Panc1 (cell line): ENCODE results near the gene ZBTB47. TPM values are rescaled to one million over a fixed set of nuclear protein-coding genes. Genes with fewer than 3 reads are reported as not detected.

Experiments
- ATAC-seq: fragments of 200-7000 bp; cut with Tn5 transposase; 2 replicates; pipeline ENCODE4 v1.9.1; 2020; ENCODE audit warnings: mild to moderate bottlenecking, moderate library complexity
- BruUV-seq: library from RNA; stranded (reverse); fragments of 400-500 nt; replicated peaks from 2 replicates; lab custom pipeline; 2021; lab: Mats Ljungman, UMichigan
- CTCF ChIA-PET: fragments of 300-600 bp; sonication (Branson Sonifier 250); formaldehyde crosslinking; loops from one replicate; lab custom pipeline; 2022; ENCODE audit warnings: antibody characterized with exemption; lab: Charles Lee
- POLR2A ChIA-PET: fragments of 300-600 bp; sonication (Branson Sonifier 250); formaldehyde crosslinking; loops from one replicate; lab custom pipeline; 2022; ENCODE audit warnings: antibody characterized with exemption; lab: Charles Lee
- DNase-seq: peaks from one replicate; pipeline ENCODE4 v3.0.0-alpha.2; 2010; ENCODE audit warnings: low read depth, low spot score
- H3K27ac ChIP-seq: 2 replicates; pipeline ENCODE4 v1.5.1; 2011; ENCODE audit warnings: mild to moderate bottlenecking, low read length, inconsistent platforms
- H3K27me3 ChIP-seq: fragments of 200-500 bp; sonication (Bioruptor generic); 2 replicates; pipeline ENCODE4 v1.6.0; 2014; ENCODE audit warnings: low read length, inconsistent platforms; ENCODE audit not compliant: control insufficient read depth, insufficient read depth
- H3K36me3 ChIP-seq: fragments of 200-500 bp; sonication (Bioruptor generic); 2 replicates; pipeline ENCODE4 v1.5.1; 2014; ENCODE audit warnings: inconsistent platforms, mild to moderate bottlenecking, low read length, moderate library complexity; ENCODE audit not compliant: control insufficient read depth, insufficient read depth
- H3K4me1 ChIP-seq: 2 replicates; pipeline ENCODE4 v1.5.1; 2011; ENCODE audit warnings: inconsistent platforms, mild to moderate bottlenecking, low read length, moderate library complexity; ENCODE audit not compliant: control insufficient read depth, insufficient read depth
- H3K4me3 ChIP-seq, 2 experiments: 2 replicates each; pipeline ENCODE4 v1.5.1; 2011 to 2012; ENCODE audit warnings: low read depth in 2 of 2, low read length in 2 of 2, mild to moderate bottlenecking in 2 of 2, inconsistent platforms in 1 of 2, moderate library complexity in 1 of 2
- H3K9me3 ChIP-seq: fragments of 200-500 bp; sonication (Bioruptor generic); 2 replicates; pipeline ENCODE4 v1.5.1; 2014; ENCODE audit warnings: low read depth, mild to moderate bottlenecking, inconsistent platforms, low read length, moderate library complexity; ENCODE audit not compliant: control insufficient read depth, insufficient read depth
- POLR2AphosphoS5 ChIP-seq: IDR thresholded peaks from 2 replicates; pipeline ENCODE4 v1.6.1; 2012; ENCODE audit warnings: mild to moderate bottlenecking, low read depth, low read length, moderate library complexity
- SIN3A ChIP-seq: IDR thresholded peaks from 2 replicates; pipeline ENCODE4 v1.6.1; 2012; ENCODE audit warnings: low read depth, mild to moderate bottlenecking, low read length, moderate library complexity, borderline replicate concordance; ENCODE audit not compliant: insufficient read depth
- TCF7L2 ChIP-seq: IDR thresholded peaks from 2 replicates; pipeline ENCODE4 v1.6.1; 2011; ENCODE audit warnings: mild to moderate bottlenecking, low read depth, low read length, inconsistent platforms
- in situ Hi-C: cut with HindIII; loops from 2 replicates; pipeline ENCODE4 v1.10.0; 2016; ENCODE audit warnings: low sequenced_read_pairs, low pct_unique_long_range_greater_than_20kb
- intact Hi-C: fragments of 100-400 bp; cut with micrococcal nuclease; formaldehyde crosslinking; loops from one replicate; pipeline ENCODE4 v1.10.0; 2022; ENCODE audit not compliant: unreplicated experiment
- total RNA-seq: library from RNA; stranded (reverse); gene quantifications from one replicate; pipeline ENCODE4 v1.2.1, GENCODE V29; 2021; ENCODE audit not compliant: unreplicated experiment
- TF ChIP-seq, protein P1 (sequence below), 2 experiments: IDR thresholded peaks; 2 replicates each; pipeline ENCODE4 v1.6.1; 2011 to 2012; ENCODE audit warnings: low read depth in 2 of 2, control low read depth in 1 of 2, low read length in 1 of 2, mild to moderate bottlenecking in 1 of 2, moderate library complexity in 1 of 2; ENCODE audit not compliant: insufficient read depth in 1 of 2
- TF ChIP-seq, protein P2 (sequence below): fragments of 450-650 bp; IDR thresholded peaks from 2 replicates; pipeline ENCODE4 v1.5.1; 2017; ENCODE audit warnings: mild to moderate bottlenecking

Gene ZBTB47
- total RNA-seq, 1 experiment from 2014 or later, result 3.6 TPM

DNA sequence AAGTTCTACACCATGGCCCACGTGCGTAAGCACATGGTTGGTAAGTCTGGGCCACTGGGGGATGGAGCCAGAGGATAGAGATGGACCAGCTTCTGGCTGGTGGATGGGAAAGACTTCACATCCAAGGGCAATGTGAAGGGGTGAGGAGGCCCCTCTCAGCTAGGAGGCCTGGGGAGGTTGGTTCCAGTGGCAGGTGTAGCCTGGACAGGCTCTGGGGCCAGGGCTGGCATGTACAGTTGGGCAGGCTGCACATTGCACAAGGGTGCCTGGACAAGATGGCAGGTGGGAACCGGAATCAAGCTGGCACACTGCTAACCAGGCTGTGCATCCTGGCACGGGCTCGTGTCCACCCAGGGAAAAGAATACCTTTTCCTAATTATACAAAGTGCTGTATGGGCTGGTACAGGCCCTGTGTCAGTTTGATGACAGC is 8.1 kb downstream of the ZBTB47 start:
- Histone ChIP-seq H3K27me3 (no peaks in the 10 kb centered on the region), H3K36me3 (no peaks in the 10 kb centered on the region), H3K9me3 (no peaks in the 10 kb centered on the region), H3K4me3 (no peak overlapping the region), H3K4me1 (no peaks in the 10 kb centered on the region), H3K27ac (no peak overlapping the region)
- TF ChIP-seq, protein P1, sequence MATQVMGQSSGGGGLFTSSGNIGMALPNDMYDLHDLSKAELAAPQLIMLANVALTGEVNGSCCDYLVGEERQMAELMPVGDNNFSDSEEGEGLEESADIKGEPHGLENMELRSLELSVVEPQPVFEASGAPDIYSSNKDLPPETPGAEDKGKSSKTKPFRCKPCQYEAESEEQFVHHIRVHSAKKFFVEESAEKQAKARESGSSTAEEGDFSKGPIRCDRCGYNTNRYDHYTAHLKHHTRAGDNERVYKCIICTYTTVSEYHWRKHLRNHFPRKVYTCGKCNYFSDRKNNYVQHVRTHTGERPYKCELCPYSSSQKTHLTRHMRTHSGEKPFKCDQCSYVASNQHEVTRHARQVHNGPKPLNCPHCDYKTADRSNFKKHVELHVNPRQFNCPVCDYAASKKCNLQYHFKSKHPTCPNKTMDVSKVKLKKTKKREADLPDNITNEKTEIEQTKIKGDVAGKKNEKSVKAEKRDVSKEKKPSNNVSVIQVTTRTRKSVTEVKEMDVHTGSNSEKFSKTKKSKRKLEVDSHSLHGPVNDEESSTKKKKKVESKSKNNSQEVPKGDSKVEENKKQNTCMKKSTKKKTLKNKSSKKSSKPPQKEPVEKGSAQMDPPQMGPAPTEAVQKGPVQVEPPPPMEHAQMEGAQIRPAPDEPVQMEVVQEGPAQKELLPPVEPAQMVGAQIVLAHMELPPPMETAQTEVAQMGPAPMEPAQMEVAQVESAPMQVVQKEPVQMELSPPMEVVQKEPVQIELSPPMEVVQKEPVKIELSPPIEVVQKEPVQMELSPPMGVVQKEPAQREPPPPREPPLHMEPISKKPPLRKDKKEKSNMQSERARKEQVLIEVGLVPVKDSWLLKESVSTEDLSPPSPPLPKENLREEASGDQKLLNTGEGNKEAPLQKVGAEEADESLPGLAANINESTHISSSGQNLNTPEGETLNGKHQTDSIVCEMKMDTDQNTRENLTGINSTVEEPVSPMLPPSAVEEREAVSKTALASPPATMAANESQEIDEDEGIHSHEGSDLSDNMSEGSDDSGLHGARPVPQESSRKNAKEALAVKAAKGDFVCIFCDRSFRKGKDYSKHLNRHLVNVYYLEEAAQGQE (IDR thresholded peaks at IDR 0.05; ENCODE audit: insufficient read depth in 1 of 2, low read depth in 2 of 2, low read length in 1 of 2), result no peak
- no peak for TF ChIP-seq POLR2AphosphoS5
- TF ChIP-seq SIN3A, result no peak
- no peak for TF ChIP-seq TCF7L2
- TF ChIP-seq, protein P2, sequence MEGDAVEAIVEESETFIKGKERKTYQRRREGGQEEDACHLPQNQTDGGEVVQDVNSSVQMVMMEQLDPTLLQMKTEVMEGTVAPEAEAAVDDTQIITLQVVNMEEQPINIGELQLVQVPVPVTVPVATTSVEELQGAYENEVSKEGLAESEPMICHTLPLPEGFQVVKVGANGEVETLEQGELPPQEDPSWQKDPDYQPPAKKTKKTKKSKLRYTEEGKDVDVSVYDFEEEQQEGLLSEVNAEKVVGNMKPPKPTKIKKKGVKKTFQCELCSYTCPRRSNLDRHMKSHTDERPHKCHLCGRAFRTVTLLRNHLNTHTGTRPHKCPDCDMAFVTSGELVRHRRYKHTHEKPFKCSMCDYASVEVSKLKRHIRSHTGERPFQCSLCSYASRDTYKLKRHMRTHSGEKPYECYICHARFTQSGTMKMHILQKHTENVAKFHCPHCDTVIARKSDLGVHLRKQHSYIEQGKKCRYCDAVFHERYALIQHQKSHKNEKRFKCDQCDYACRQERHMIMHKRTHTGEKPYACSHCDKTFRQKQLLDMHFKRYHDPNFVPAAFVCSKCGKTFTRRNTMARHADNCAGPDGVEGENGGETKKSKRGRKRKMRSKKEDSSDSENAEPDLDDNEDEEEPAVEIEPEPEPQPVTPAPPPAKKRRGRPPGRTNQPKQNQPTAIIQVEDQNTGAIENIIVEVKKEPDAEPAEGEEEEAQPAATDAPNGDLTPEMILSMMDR, result no peak
- DNase-seq (no peak), ATAC-seq (no peak)
- POLR2A ChIA-PET, result no interaction called here
- CTCF ChIA-PET, result no interaction called here
- intact Hi-C loops, result no loop called here
- in situ Hi-C loops, result no loop called here
- no TSS peak for BruUV-seq

DNA sequence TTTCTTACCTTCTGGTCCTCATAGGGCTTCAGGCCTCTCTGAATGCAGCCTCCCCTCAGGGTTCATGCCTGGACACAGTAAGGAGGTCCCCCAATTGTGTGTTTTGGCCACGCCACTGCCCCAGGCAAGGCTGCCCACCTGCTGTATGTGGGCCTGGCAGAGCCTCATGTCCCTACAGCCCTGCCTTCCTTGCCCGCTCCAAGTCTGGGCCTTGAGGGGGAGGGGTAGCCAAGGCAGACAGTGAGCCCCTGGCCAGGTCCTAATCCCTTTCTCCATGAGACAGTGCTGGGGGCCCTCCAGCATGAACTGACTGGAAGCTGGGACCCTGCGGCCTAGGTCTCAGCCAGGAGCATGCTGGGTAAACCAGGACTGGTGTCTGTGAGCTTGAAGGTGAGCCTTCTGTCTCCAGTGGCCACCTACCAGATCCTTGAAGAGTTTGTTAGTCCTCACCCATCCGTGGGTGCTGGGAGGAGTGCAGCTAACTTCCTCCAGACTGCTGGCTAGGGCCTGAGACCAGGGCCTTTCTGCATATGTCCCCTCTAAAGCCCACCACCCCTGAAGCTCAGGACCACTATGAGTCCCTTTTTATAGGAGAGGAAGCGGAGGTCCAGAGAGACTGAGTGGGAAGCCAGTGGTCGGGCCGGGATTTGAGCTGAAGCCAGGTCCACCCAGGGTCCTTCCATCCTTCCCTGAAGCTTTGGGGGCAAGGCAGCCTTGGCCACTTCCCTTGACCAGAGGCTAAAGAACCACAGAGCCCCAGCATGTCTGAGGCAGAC is 8.7 kb downstream of the ZBTB47 start:
- DNase-seq (no peak), ATAC-seq (no peak)
- intact Hi-C loops, result no loop called here
- in situ Hi-C loops, result no loop called here
- CTCF ChIA-PET, result no interaction called here
- no peaks in the 10 kb centered on the region for H3K27me3 ChIP-seq
- BruUV-seq, result no TSS peak
- no peaks in the 10 kb centered on the region for H3K36me3 ChIP-seq
- H3K27ac ChIP-seq, result no peak overlapping the region
- TF ChIP-seq SIN3A, result no peak
- TF ChIP-seq, protein P1 (IDR thresholded peaks at IDR 0.05; ENCODE audit: insufficient read depth in 1 of 2, low read depth in 2 of 2, low read length in 1 of 2), result no peak
- TF ChIP-seq, protein P2, result no peak
- H3K4me3 ChIP-seq, result no peak overlapping the region
- no peaks in the 10 kb centered on the region for H3K9me3 ChIP-seq
- POLR2A ChIA-PET, result no interaction called here
- H3K4me1 ChIP-seq, result no peaks in the 10 kb centered on the region
